ENCODE measurements around the gene FLT1. TPM values are rescaled to one million over a fixed set of nuclear protein-coding genes. Genes with fewer than 3 reads are reported as not detected.
A peak's percentile ranks its signal among the peaks of the same experiment; 100 is the strongest.

The FLT1 gene
- polyA plus RNA-seq, 1 donor (not counting 4 experiments of a cell fraction or from before 2014, with no cell fraction given), result 0.01 TPM

DNA sequence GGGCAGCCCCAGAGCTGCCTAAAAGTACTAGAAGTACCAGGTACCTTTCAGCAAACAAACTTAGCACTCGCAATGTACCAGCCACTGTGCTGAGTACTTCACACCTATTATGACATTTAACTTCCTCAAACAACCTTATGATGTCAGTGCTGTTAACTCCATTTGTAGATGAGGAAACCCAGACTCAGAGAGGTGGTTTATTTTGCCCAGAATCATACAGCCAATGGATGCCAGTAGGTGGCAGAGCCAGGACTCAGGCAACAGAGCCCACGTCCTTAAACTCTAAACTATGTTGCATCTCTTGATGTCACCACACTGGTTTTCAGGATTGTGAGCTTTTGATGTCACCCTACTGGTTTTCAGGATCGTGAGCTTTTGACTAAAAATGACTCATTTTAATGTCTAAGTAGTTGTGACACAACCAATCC is 78.9 kb downstream of the FLT1 start:
- Histone ChIP-seq H3K4me1 (ENCODE audit: control insufficient read depth, extremely low read depth, insufficient read depth, low read length) (no peaks in the 10 kb centered on the region), H3K27ac (ENCODE audit: control insufficient read depth, insufficient read depth, low read length) (no peak overlapping the region), H3K36me3 (ENCODE audit: control insufficient read depth in 2 of 2, extremely low read depth in 1 of 2, insufficient read depth in 2 of 2, low read length in 2 of 2) (no peaks in the 10 kb centered on the region), H3K9ac (ENCODE audit: control insufficient read depth, extremely low read depth, insufficient read depth, low read length) (no peak overlapping the region), H3K4me2 (ENCODE audit: control insufficient read depth, extremely low read depth, insufficient read depth, low read depth, low read length) (no peak overlapping the region), H4K20me1 (ENCODE audit: control insufficient read depth, extremely low read depth, insufficient read depth, low read length) (no peaks in the 10 kb centered on the region), H3K9me1 (ENCODE audit: control insufficient read depth, extremely low read depth, insufficient read depth, low read length) (no peaks in the 10 kb centered on the region), H2AFZ (ENCODE audit: control insufficient read depth, low read length) (no peak overlapping the region), H3K4me3 (ENCODE audit: control insufficient read depth in 2 of 3, extremely low read depth in 1 of 3, insufficient read depth in 2 of 3, low read depth in 1 of 3, low read length in 3 of 3) (no peak overlapping the region), H3K9me3 (ENCODE audit: control insufficient read depth, low read depth, low read length) (no peaks in the 10 kb centered on the region), H3K27me3 (ENCODE audit: control insufficient read depth, extremely low read depth, insufficient read depth, low read length) (no peaks in the 10 kb centered on the region), H3K79me2 (ENCODE audit: control insufficient read depth, insufficient read depth, low read length) (no peaks in the 10 kb centered on the region)
- FAIRE-seq (no peak), DNase-seq (ENCODE audit: low read depth, low spot score) (no peak)
- TF ChIP-seq CTCF (optimal IDR thresholded peaks at IDR 0.05 in 1 of 3, IDR thresholded peaks at IDR 0.05 in 1 of 3, conservative IDR thresholded peaks at IDR 0.05 in 1 of 3; ENCODE audit: extremely low read depth in 1 of 3, insufficient read depth in 2 of 3, low read length in 3 of 3) (peak in 2 of 3 experiments; percentile 5 to 18), EZH2 (IDR thresholded peaks at IDR 0.05; ENCODE audit: low read length) (no peak)
- dilution Hi-C loops (cut with MboI; ENCODE audit: extremely low pct_ligation_motif_present, low sequenced_read_pairs), result no loop called here

- DNase-seq (ENCODE audit: low read depth, low spot score) (no peak), FAIRE-seq (no peak)
- TF ChIP-seq CTCF (optimal IDR thresholded peaks at IDR 0.05 in 1 of 3, IDR thresholded peaks at IDR 0.05 in 1 of 3, conservative IDR thresholded peaks at IDR 0.05 in 1 of 3; ENCODE audit: extremely low read depth in 1 of 3, insufficient read depth in 2 of 3, low read length in 3 of 3) (no peak), EZH2 (IDR thresholded peaks at IDR 0.05; ENCODE audit: low read length) (no peak)
- H3K9me1 ChIP-seq (ENCODE audit: control insufficient read depth, extremely low read depth, insufficient read depth, low read length), result no peaks in the 10 kb centered on the region
- no peaks in the 10 kb centered on the region for H3K27me3 ChIP-seq (ENCODE audit: control insufficient read depth, extremely low read depth, insufficient read depth, low read length)
- no peak overlapping the region for H3K4me3 ChIP-seq (ENCODE audit: control insufficient read depth in 2 of 3, extremely low read depth in 1 of 3, insufficient read depth in 2 of 3, low read depth in 1 of 3, low read length in 3 of 3)
- H3K36me3 ChIP-seq (ENCODE audit: control insufficient read depth in 2 of 2, extremely low read depth in 1 of 2, insufficient read depth in 2 of 2, low read length in 2 of 2), result no peaks in the 10 kb centered on the region
- H3K27ac ChIP-seq (ENCODE audit: control insufficient read depth, insufficient read depth, low read length), result no peak overlapping the region
- no peaks in the 10 kb centered on the region for H4K20me1 ChIP-seq (ENCODE audit: control insufficient read depth, extremely low read depth, insufficient read depth, low read length)
- dilution Hi-C loops (cut with MboI; ENCODE audit: extremely low pct_ligation_motif_present, low sequenced_read_pairs), result no loop called here
- no peak overlapping the region for H2AFZ ChIP-seq (ENCODE audit: control insufficient read depth, low read length)
- H3K9me3 ChIP-seq (ENCODE audit: control insufficient read depth, low read depth, low read length), result no peaks in the 10 kb centered on the region
- H3K9ac ChIP-seq (ENCODE audit: control insufficient read depth, extremely low read depth, insufficient read depth, low read length), result no peak overlapping the region
- no peaks in the 10 kb centered on the region for H3K79me2 ChIP-seq (ENCODE audit: control insufficient read depth, insufficient read depth, low read length)
- no peak overlapping the region for H3K4me2 ChIP-seq (ENCODE audit: control insufficient read depth, extremely low read depth, insufficient read depth, low read depth, low read length)
- H3K4me1 ChIP-seq (ENCODE audit: control insufficient read depth, extremely low read depth, insufficient read depth, low read length), result no peaks in the 10 kb centered on the region
These were observed 80.9 kb downstream of the FLT1 start for GRCh38 chr13:28413999-28414398.
